Measurements from ENCODE around the gene IMPA2. TPM values are rescaled to one million over a fixed set of nuclear protein-coding genes. Genes with fewer than 3 reads are reported as not detected.
A peak's percentile ranks its signal among the peaks of the same experiment; 100 is the strongest.

IMPA2 gene
- polyA plus RNA-seq, 1 donor (not counting 4 experiments of a cell fraction or from before 2014, with no cell fraction given): 17.6 TPM

DNA sequence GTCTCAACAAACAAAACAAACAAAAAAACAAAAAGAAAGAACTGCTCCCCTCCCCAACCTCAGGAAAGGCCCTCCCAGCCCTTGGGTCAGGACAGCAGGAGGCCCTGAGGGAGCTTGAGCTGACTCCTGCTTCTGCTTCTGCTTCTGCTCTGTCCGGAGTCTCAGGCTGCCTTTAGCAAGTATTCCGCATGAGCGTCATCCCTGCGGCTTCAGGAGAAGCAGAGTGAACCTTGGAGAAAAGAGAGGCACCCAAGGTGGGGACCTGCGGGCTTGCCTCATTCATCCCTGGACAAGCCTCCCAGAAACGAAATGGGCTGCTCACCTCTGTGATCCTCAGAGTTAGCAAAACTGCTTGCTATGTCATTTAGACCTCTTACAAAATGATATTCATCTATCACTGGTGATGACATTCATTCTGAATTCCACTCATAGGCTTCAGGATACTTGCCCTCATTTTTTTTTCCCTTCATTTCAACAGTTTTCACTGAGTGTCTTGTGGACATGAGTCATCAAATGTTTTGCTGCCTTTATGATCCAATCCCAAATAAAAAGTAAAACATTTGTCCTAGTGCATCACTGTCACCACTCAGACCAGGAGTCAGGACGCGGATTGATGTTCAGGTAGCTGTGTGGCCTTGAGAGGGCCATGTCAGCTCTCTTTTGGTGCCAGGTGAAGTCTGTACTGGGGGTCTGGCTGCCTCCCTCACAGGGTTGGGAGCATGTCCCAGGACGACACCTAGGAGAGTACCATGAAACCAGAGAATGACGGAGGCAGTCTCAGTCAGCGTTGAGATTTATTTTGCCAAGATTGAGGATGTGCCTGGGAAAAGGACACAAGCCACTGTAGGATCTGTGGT lies 51.7 kb downstream of the IMPA2 start:
- FAIRE-seq (peak; percentile 52), DNase-seq (ENCODE audit: low read depth, low spot score) (no peak)
- Histone ChIP-seq H3K27ac (ENCODE audit: control insufficient read depth, insufficient read depth, low read length) (no peak overlapping the region), H3K36me3 (ENCODE audit: control insufficient read depth in 2 of 2, extremely low read depth in 1 of 2, insufficient read depth in 2 of 2, low read length in 2 of 2) (no peaks in the 10 kb centered on the region), H3K4me2 (ENCODE audit: control insufficient read depth, extremely low read depth, insufficient read depth, low read depth, low read length) (no peak overlapping the region), H3K9ac (ENCODE audit: control insufficient read depth, extremely low read depth, insufficient read depth, low read length) (no peak overlapping the region), H4K20me1 (ENCODE audit: control insufficient read depth, extremely low read depth, insufficient read depth, low read length) (no peaks in the 10 kb centered on the region), H3K27me3 (ENCODE audit: control insufficient read depth, extremely low read depth, insufficient read depth, low read length) (no peaks in the 10 kb centered on the region), H3K9me3 (ENCODE audit: control insufficient read depth, low read depth, low read length) (no peaks in the 10 kb centered on the region), H3K79me2 (ENCODE audit: control insufficient read depth, insufficient read depth, low read length) (no peaks in the 10 kb centered on the region), H3K9me1 (ENCODE audit: control insufficient read depth, extremely low read depth, insufficient read depth, low read length) (no peaks in the 10 kb centered on the region), H3K4me3 (ENCODE audit: control insufficient read depth in 2 of 3, extremely low read depth in 1 of 3, insufficient read depth in 2 of 3, low read depth in 1 of 3, low read length in 3 of 3) (no peak overlapping the region), H3K4me1 (ENCODE audit: control insufficient read depth, extremely low read depth, insufficient read depth, low read length) (peaks cover 13% of the 10 kb centered on the region), H2AFZ (ENCODE audit: control insufficient read depth, low read length) (no peak overlapping the region)
- no peak for TF ChIP-seq EZH2 (IDR thresholded peaks at IDR 0.05; ENCODE audit: low read length)
- no peak for TF ChIP-seq CTCF (optimal IDR thresholded peaks at IDR 0.05 in 1 of 3, IDR thresholded peaks at IDR 0.05 in 1 of 3, conservative IDR thresholded peaks at IDR 0.05 in 1 of 3; ENCODE audit: extremely low read depth in 1 of 3, insufficient read depth in 2 of 3, low read length in 3 of 3)
- dilution Hi-C loops (cut with MboI; ENCODE audit: extremely low pct_ligation_motif_present, low sequenced_read_pairs): no loop called here

DNA sequence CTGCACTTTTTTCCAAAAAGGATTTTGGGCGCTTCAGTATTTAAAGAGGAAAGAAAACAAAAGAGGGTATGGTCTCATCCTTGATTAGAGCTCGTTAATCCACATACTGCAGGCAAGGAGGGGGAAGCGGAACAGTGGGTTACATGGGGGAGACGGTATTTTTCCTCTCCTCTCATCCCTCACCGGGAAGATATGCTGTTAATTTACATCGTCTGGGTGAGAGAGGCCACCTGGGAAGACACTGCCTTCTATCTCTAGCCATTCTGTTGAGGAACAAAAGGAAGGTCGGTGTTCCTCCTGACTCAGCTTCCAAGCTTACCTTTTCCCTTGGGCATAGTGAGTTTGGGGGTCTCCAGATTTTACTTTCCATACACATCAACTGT lies 52.3 kb downstream of the IMPA2 start:
- dilution Hi-C loops (cut with MboI; ENCODE audit: extremely low pct_ligation_motif_present, low sequenced_read_pairs): no loop called here
- Histone ChIP-seq H4K20me1 (ENCODE audit: control insufficient read depth, extremely low read depth, insufficient read depth, low read length) (no peaks in the 10 kb centered on the region), H3K9ac (ENCODE audit: control insufficient read depth, extremely low read depth, insufficient read depth, low read length) (no peak overlapping the region), H3K9me3 (ENCODE audit: control insufficient read depth, low read depth, low read length) (no peaks in the 10 kb centered on the region), H3K4me2 (ENCODE audit: control insufficient read depth, extremely low read depth, insufficient read depth, low read depth, low read length) (no peak overlapping the region), H3K4me3 (ENCODE audit: control insufficient read depth in 2 of 3, extremely low read depth in 1 of 3, insufficient read depth in 2 of 3, low read depth in 1 of 3, low read length in 3 of 3) (no peak overlapping the region), H3K27me3 (ENCODE audit: control insufficient read depth, extremely low read depth, insufficient read depth, low read length) (no peaks in the 10 kb centered on the region), H3K9me1 (ENCODE audit: control insufficient read depth, extremely low read depth, insufficient read depth, low read length) (no peaks in the 10 kb centered on the region), H3K79me2 (ENCODE audit: control insufficient read depth, insufficient read depth, low read length) (no peaks in the 10 kb centered on the region), H3K36me3 (ENCODE audit: control insufficient read depth in 2 of 2, extremely low read depth in 1 of 2, insufficient read depth in 2 of 2, low read length in 2 of 2) (no peaks in the 10 kb centered on the region), H3K27ac (ENCODE audit: control insufficient read depth, insufficient read depth, low read length) (no peak overlapping the region), H2AFZ (ENCODE audit: control insufficient read depth, low read length) (no peak overlapping the region), H3K4me1 (ENCODE audit: control insufficient read depth, extremely low read depth, insufficient read depth, low read length) (peaks cover 10% of the 10 kb centered on the region)
- DNase-seq (ENCODE audit: low read depth, low spot score) (no peak), FAIRE-seq (no peak)
- TF ChIP-seq CTCF (optimal IDR thresholded peaks at IDR 0.05 in 1 of 3, IDR thresholded peaks at IDR 0.05 in 1 of 3, conservative IDR thresholded peaks at IDR 0.05 in 1 of 3; ENCODE audit: extremely low read depth in 1 of 3, insufficient read depth in 2 of 3, low read length in 3 of 3): no peak
- no peak for TF ChIP-seq EZH2 (IDR thresholded peaks at IDR 0.05; ENCODE audit: low read length)

All from keratinocyte (primary cell).